ENCODE data around the gene ADAMTSL5.
A peak's percentile ranks its signal among the peaks of the same experiment; 100 is the strongest.
"Not testable (repeated sequence)": the region's sequence is repeated elsewhere in the genome, so short reads cannot be mapped to it uniquely, and the experiment has no call there.

The ADAMTSL5 gene

DNA sequence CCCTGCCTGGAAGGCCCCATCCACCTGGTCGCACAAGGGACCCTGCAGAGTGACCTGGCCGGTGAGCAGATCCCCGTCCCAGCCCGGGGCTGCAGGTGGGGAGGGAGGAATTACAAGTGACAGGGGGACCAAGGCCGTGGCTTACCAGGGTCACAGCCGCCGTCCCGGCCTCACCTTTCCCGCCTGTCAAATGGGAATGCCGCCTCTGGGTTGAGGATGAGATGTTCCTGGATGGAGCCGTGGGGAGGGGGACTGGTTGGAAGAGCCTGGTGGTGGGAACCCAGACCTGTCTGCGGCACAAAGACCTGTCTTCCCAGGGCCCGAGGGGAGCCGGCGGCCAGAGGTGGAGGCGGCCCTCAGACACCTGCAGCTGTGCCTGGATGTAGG, 16.6 kb upstream of the ADAMTSL5 start:
- no peak for DNase-seq (ENCODE audit: low read depth in 2 of 2)

DNA sequence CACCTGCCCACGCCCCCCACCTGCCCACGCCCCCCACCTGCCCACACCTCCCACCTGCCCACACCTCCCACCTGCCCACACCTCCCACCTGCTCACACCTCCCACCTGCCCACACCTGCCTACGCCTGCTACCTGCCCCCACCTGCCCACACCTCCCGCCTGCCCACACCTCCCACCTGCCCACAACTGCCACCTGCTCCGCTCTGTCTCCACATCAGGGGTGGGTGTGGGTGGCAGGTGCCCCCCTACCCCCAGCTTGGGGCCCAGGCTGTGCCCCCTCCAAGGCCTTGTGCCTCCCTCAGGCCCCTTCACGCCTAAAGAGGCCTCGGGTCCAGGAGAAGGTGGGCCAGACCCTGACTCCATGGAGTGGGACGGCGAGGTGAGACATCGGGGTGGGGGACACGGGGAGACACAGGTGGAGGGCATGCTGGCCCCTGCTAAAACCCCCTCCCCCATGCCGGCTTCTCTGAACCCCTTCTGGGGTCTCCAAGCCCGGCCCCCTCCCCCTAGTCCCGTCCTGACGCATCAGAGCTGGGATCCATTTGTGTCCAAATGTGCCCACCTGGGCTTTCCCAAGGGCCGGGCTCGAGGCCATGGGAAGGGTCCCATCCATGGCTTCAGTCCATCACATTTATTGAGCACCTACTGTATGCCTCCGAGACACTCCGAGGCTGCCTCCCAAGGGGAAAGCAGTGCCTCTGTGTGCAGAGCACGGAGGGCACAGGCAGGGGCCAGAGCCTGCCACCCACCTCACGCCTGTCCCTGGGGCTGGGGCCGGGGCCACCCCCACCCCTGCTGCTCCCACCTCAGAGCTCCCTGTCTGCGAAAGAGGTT, 16.0 kb upstream of the ADAMTSL5 start:
- no peak for DNase-seq (ENCODE audit: low read depth in 2 of 2)

DNA sequence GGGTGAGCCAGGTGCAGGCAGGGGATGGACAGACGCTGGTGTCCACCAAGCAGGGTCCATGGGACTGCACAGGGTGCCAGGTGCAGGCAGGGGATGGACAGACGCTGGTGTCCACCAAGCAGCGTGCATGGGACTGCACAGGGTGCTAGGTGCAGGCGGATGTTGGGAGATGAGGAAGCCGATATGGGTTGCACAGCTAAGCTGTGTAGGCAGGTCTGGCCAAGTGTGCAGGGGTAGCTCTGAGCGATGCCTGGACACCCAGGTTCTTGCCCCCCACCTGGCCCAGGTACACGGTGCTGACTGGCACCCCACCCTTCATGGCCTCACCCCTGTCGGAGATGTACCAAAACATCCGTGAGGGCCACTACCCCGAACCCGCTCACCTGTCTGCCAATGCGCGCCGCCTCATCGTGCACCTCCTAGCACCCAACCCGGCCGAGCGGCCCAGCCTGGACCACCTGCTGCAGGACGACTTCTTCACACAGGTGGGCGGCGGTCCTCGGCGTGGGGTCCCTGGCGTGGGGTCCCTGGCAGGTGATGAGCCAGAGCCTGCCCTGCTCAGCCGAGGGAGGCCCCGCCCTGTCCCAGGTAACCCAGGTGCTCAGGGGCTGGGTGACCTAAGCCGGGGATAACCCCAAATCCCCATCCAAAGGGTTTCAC, 15.0 kb upstream of the ADAMTSL5 start:
- no peak for DNase-seq (ENCODE audit: low read depth in 2 of 2)

DNA sequence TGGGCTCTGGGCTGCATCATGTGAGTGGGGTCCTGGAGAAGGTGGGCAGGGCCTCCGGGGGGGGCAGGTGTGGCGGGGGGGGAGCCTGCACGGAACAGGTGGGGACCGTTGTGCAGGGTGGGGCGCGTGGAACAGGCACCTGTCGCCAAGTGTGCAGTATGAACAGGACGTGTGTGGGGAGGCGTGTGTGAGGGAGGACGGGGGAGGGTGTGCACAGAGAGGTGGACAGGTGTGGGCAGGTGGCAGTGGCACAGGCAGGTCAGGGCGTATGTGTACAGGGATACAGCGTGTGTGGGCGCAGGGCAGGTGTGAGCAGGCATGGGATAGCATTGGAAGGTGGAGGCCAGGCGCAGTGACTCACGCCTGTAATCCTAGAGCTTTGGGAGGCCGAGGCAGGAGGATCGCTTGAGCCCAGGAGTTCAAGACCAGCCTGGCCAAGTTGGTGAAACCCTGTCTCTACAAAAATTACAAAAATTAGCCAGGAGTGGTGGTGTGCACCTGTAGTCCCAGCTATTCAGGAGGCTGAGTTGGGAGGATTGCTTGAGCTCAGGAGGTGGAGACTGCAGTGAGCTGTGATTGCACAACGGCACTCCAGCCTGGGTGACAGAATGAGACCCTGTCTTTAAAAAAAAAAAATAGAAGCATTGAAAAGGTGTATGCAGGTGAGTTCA, 14.3 kb upstream of the ADAMTSL5 start:
- DNase-seq (ENCODE audit: low read depth in 2 of 2): no peak

DNA sequence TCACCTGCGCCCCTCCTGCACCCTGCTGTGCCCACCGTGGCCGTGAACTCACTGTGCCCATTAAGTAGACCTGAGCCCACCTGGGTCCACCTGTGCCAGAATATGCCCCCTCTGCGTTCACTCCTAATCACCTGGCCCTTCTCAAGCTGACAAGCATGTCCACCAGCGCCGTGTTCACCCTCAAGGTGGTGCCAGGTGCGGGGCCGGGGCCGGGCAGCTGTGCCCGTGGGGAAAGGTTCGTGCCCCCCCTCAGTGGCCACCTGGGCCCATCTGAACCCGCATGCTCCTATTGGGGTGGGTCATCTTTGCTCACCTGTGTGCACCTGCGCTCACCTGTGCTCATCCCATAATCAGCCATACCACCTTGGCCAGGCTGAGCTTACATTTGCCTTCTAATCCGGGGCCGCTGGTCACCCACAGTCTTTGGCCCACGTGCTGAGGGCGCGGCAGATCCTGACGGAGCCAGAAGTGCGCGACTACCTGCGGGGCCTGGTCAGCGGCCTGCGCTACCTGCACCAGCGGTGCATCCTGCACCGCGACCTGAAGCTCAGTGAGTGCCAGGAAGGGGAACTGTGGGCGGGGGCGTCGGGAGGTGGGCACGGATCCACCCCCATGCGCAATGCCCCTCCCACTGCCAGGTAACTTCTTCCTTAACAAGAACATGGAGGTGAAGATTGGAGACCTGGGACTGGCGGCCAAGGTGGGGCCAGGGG, 13.4 kb upstream of the ADAMTSL5 start:
- DNase-seq (ENCODE audit: low read depth in 2 of 2): no peak

DNA sequence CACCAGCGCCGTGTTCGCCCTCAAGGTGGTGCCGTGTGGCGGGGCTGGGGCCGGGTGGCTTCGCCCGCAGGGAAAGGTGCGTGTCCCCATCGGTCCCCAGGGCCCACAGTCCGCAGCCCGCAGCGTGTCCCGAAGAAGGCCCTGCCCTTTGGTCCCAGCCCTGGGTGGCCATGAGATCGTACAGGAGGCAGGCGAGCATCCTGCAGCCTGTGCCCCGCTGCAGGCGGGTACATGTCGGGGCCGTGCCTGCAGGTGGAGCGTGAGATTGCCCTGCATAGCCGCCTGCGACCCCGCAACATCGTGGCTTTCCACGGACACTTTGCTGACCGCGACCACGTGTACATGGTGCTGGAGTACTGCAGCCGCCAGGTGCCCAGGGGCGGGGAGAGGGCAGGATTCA, 12.5 kb upstream of the ADAMTSL5 start:
- no peak for DNase-seq (ENCODE audit: low read depth in 2 of 2)

DNA sequence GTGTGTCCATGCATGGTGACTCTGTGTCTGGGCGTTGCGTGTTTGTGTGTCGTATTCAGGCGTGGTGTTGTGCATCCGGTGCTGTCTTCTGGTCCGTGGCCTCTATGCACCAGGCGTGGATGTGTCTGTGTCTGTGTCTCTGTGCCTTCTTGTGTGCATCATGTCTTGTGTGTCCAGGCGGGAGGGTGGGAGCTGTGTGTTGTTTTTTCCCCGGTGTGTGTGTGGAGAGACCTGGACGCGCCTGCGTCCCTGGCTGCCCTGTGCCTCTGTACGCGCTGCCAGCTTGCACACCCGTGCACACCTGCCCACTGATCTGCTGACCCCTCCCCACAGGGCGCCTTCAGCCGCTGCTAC, 12.1 kb upstream of the ADAMTSL5 start:
- DNase-seq (ENCODE audit: low read depth in 2 of 2): no peak

DNA sequence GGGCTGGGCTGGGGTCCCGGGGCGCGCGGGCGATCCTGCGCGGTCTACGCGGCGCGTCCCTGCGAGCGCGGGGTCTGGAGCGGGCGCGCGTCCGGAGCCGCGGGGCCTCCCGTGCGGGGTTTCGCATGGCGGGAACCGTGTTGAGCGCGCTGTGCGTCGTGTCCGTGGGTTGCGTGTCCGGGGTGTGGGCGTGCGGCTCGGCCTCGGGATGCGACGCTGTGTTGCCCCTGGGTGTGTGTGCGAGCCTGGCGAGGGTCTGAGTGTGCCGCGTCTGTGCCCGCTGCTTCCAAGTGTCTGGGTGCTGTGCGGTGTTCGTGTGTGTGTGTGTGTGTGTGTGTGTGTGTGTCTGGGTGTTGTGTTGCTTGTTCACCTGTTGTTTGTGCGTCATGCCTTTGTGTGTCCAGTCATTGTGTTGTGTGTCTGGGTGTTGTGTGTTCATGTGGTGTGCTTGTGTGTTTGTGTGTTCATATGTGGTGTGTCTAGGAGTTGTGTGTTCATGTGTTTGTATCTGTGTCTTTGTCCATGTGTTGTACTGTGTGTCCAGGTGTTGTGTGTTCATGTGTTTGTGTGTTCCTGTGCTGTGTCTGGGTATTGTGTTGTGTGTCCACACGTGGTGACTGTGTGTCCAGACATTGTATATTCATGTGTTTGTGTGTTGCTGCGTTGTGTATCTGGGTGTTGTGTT, 11.6 kb upstream of the ADAMTSL5 start:
- no peak for DNase-seq (ENCODE audit: low read depth in 2 of 2)

DNA sequence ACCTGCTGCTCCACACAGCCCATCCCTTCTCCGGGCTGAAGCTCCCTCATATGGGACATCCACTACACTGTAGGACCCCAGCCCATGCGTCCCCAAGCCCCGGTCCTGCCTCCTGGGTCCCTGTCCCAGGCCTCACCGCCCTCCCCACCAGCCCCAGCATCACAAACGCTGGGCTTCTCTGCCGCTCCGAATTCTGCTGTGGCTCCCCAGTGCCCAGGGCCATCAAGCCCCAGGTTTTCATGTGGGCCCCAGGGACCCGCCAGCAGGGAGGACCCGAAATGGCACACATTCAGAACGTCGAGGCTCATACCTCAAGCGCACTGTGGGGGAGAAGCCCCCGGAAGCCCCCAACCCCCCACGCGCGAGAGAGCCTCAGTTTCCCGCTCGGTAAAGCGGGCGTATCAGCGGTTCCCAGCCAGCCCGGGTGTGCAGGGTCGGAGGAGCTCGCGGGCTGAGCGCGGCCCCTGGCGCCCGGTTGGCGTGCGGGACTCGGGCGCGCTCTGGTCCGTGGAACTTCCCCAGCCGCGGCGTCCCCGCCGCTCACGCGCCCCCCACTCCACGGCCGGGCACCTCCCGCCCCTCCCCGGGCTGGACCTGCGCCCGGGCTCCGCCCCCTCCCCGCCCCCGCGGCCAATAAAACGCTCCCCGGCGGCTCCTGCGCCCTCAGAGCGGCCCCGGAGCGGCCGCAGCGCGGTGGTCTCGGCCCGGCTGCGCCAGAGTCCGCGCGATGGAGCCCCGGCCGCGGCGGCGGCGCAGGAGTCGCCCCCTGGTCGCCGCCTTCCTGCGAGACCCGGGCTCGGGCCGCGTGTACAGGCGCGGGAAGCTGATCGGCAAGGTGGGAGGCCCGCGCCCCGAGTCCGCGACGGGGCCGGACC, 10.8 kb upstream of the ADAMTSL5 start, which contains the start of gene PLK5:
Gene PLK5 (plus strand): TSS at position 666 of the 875 bp plus-strand sequence. CDS start 2,920 bp downstream, outside the sequence.
- no peak for DNase-seq (ENCODE audit: low read depth in 2 of 2)

DNA sequence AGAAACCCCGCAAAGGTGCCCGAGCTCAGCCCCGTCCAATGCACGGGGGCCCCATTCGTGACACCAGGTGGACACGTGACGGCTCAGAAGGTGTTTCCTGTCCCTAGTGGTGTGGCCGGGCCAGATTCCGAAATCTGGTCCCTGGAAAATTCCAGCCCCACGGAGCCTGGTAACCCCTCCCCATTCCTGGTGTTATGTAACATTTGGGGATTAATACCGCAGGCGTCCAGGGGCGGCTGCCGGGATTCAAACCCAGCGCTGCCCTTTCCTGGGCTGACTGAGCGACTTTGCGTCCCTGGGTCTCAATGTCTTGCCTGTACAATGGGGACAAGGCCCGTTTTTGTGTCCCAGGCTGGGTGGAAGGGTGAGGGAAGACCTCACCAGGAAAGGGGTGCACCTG, 10.0 kb upstream of the ADAMTSL5 start:
- DNase-seq (ENCODE audit: low read depth in 2 of 2): no peak

DNA sequence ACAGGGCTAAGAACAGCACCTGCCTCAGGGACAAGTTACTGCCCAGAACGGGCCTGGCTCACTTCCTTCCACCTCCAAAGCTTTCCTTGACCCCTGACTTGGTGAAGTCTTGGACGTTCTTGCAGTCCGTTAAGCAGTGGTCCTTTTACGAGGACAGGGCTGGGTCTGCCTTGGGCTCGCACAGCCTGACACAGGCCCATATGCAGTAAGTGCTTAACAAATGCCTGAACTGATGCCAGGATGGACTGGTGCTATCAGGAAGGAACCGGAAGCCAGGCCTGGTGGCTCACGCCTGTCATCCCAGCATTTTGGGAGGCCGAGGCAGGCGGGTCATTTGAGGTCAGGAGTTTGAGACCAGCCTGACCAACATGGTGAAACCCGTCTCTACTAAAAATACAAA, 9.2 kb upstream of the ADAMTSL5 start:
- no peak for DNase-seq (ENCODE audit: low read depth in 2 of 2)

DNA sequence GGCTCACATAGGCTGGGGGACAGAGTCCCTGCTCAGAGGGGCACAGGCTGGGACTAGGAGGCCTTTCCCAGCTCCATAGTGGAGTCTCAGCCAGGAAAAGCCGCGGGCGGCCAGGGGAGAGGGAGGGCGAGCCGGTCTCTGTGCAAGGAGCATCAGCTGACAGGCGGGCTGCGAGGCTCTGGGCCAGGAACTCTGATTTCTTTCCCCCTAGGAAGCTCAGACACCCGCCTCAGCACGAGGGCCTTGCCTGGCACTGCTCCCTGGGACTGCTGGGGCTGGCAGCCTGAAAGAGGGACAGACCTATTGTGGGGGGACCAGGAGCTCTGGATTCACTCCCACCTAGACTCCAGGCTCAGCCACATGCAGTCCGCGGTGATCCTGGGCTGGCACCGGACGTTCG, 8.8 kb upstream of the ADAMTSL5 start:
- no peak for DNase-seq (ENCODE audit: low read depth in 2 of 2)

DNA sequence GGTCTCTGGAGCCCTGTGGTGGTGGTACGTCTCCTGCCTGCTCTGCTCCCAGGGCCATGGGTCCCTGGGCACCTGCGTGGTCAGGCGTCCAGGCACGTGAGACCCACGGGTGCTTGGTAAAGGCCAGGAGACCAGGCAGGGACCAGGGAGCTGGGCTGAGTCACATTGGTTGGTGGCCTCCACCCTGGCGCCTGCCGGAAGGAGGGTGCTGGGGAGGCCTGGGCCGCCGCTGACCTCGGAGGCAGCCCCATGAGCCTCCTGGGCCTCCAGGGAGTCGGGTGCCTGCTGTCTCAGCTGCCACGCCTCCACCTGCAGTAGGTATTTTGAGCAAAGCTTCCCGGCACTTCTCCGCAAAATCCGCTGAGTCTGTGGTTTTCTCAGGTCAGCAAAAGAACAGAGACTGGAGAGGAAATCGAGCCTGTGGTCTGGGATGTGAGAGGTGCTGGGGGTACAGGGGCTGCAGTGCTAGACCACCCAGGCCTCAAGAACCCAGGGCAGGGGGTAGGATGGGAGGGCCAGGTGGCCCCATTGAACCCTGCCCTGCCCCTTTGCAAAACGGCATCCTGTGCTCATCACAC, 7.5 kb upstream of the ADAMTSL5 start:
- DNase-seq (ENCODE audit: low read depth in 2 of 2): no peak

DNA sequence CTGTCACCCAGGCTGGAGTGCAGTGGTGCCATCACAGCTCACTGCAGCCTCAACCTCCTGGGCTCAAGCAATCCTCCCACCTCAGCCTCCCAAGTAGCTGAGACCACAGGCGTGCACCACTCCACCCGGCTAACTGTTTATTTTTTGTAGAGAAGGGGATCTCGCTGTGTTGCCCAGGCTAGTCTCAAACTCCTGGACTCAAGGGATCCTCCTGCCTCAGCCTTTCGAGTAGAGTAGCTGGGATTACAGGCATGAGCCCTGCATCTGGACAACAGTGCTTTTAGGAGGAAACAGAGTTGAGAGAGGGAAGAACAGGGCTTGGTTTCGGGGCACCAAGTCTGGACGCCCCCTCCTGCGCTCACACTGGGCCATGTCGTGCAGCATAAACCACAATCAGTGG, 7.0 kb upstream of the ADAMTSL5 start:
- DNase-seq (ENCODE audit: low read depth in 2 of 2): not testable (repeated sequence)

DNA sequence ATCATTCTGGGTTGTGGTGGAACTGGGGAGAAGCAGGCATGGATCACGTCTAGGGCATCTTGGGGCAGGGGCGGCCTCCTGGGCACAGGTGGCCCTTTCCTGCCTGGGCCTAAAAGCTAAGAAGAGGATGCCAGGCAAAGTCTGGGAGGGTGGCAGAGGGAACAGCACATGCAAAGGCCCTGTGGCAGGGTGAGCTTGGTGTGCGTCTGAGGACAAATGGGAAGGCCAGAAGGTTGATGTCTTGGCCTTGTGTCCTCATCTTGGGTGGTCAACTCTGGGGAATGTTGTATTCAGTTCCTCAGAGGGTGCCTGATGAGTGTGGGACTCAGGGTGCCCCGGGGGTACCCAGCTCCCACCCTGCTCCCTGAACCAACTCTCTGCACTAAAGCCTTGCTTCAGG, 5.7 kb upstream of the ADAMTSL5 start:
- DNase-seq (ENCODE audit: low read depth in 2 of 2): no peak

DNA sequence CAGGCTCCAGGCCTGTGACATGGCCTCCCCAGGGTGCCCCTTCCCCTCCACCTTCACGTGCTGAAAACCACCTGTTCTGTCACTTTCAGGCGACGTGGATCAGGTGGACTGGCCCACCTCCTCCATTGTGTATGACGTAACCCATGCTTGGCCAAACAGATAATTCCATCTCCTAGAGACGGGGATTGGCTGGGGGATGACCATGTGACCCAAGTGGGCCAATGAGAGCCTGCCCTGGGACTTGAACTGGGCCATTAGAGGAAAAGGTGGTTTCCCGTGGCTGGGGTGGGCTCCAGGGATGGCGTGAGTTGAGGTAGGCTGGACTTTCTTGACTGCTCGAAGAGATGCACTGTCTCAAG, 3.6 kb upstream of the ADAMTSL5 start:
- DNase-seq (ENCODE audit: low read depth in 2 of 2): no peak

DNA sequence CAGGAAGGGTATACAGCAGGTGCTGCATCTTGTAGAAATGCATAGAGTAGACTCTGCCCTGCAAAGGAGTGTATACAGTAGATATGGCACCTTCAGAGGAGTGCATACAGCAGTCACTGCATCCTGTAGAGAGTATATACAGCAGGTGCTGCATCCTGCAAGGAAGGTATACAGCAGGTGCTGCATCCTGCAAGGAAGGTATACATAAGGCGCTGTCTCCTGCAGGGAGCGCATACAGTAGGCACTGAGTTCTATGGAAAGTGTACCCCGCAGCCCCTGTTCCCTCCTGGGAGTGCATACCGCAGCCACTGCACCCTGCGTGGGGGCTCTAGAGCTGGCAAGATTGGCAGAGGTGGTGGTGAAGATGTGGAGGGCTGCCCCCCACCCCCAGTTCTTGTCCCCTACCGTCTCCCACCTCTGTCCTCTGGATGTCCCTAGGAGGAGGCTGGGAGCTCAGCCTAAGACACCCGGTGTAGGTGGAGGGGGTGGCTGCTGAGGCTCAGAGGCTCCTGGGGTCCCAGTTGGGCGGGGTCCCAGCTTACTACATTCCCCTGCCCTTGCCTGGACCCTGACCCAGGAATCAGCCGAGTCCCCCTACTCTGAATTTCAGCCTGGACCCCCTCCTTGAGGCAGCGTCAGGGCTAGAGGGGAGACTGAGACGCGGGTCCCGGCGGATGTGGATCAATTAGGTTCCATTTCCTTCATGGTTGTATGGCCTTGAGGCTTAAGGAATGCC, 2.3 kb upstream of the ADAMTSL5 start:
- no peak for DNase-seq (ENCODE audit: low read depth in 2 of 2)

DNA sequence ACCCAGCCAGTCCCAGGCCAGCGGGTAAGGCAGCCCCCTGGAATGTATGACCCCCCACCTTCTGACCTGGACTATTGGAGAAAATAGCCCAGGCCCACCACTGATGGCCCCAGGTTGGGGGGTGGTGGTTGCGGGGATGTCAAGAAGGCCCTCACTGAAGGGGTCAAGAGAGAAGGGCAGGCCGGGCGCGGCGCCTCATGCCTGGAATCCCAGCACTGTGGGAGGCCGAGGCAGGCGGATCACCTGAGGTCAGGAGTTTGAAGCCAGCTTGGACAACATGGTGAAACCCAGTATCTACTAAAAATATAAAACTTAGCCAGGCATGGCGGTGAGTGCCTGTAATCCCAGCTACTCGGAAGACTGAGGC, 1.5 kb upstream of the ADAMTSL5 start:
- DNase-seq (ENCODE audit: low read depth in 2 of 2): no peak

DNA sequence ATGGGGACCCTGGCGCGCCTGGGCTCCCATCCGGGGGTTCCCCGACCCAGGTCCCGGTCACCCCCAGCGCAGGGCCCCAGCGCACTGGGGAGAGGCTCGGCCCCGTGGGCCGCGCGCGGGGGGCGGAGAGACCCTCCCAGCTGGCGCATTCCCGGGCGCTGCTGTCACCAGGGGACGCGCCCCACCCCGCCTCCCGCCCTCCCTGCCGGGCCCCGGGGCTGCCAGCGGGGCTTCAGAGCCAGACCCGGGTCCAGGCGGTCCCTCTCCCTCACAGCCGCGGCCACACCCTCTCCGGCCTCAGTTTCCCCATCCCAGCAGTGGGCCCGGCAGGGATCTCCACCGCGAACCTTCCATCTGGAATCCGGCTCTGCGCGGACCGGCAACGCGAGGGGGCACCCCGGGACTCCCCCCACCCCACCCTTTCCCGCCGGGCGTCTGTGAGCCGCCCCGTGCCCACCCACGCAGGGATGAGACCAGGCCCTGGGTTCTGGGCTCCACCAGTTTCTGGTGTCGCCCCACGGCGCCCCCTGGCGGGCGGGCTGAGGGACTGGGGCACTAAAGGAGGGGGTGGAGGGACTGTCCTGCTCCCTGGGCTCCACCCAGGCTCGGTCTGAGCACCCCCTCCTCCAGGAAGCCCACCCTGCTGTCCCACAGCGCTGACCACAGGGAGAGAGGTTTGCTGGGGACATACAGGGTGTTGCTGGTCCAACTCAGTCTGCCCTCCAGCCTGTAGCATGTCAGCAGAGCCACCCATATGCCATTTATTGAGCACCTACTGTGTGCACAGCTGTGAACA, 878 bp upstream of the ADAMTSL5 start:
- peak; percentile 65 to 74 for DNase-seq (ENCODE audit: low read depth in 2 of 2)

Data from stimulated activated CD4-positive, alpha-beta T cell treated with anti-CD3 and anti-CD28 coated beads, Interleukin-4, amount 100 ng/mL, for 48 hours (primary cell).